ENCODE data around the gene TYSND1. TPM values are rescaled to one million over a fixed set of nuclear protein-coding genes. Genes with fewer than 3 reads are reported as not detected.

TYSND1 gene
- total RNA-seq, 2 donors from 2014 or later: 16.2 to 17.6 TPM

GRCh38 chr10:70132098-70133029 is 14.1 kb downstream of the TYSND1 start, which contains the start of gene AIFM2:
AIFM2 (minus strand) TSS chr10:70132825; CDS start chr10:70124084, 8,741 bp downstream.
- Histone ChIP-seq H3K4me1 (peaks cover 17% of the 10 kb centered on the region), H3K4me3 (peak within 1 kb of the TSS; percentile 20 to 47), H3K9me3 (no peaks in the 10 kb centered on the region), H3K27me3 (no peaks in the 10 kb centered on the region), H3K36me3 (replicated peaks in 1 of 2; ENCODE audit: insufficient read depth in 1 of 2, low read depth in 2 of 2) (no peaks in the 10 kb centered on the region), H3K27ac (peak within 1 kb of the TSS in 3 of 4 donors; percentile 61 to 73 (median 70))
- intact Hi-C loops (cut with DNase I): no loop called here
- DNase-seq (peak; percentile 80 to 90 (median 84)), ATAC-seq (peak; percentile 88)
- WGBS, 2 donors: 6 to 20% methylated on average over 39 to 80 of the region's 80 CpGs
- TF ChIP-seq, protein P1, sequence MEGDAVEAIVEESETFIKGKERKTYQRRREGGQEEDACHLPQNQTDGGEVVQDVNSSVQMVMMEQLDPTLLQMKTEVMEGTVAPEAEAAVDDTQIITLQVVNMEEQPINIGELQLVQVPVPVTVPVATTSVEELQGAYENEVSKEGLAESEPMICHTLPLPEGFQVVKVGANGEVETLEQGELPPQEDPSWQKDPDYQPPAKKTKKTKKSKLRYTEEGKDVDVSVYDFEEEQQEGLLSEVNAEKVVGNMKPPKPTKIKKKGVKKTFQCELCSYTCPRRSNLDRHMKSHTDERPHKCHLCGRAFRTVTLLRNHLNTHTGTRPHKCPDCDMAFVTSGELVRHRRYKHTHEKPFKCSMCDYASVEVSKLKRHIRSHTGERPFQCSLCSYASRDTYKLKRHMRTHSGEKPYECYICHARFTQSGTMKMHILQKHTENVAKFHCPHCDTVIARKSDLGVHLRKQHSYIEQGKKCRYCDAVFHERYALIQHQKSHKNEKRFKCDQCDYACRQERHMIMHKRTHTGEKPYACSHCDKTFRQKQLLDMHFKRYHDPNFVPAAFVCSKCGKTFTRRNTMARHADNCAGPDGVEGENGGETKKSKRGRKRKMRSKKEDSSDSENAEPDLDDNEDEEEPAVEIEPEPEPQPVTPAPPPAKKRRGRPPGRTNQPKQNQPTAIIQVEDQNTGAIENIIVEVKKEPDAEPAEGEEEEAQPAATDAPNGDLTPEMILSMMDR (IDR thresholded peaks at IDR 0.05): peak in 5 of 7 experiments; percentile 8 to 30 (median 21)
- peak; percentile 20 to 65 (median 54) for TF ChIP-seq POLR2A (IDR thresholded peaks at IDR 0.05)

DNA sequence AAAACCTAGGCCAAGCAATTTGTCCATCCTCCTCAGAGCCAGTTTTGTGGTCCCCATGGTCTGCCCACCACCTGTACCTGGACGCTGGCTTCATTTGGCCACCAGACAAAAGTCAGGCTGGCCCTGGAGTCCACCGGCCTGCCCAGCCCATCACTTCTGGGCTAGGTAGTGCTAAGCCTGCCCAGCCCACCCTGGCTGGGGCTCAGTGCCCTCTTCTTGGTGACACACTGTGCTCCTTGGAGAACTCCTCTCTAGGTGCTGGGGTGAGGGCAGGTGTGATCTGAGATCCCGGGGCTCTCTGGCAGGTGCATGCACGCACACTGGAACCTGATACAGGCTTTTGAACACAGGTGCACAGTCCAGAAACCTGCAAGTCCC is 15.0 kb downstream of the TYSND1 start:
- Histone ChIP-seq H3K4me3 (no peak overlapping the region), H3K27me3 (no peaks in the 10 kb centered on the region), H3K36me3 (replicated peaks in 1 of 2; ENCODE audit: insufficient read depth in 1 of 2, low read depth in 2 of 2) (no peaks in the 10 kb centered on the region), H3K4me1 (peaks cover 17% of the 10 kb centered on the region), H3K9me3 (no peaks in the 10 kb centered on the region), H3K27ac (peak overlapping the region in 2 of 4 donors; percentile 61 to 70)
- DNase-seq (no peak), ATAC-seq (no peak)
- intact Hi-C loops (cut with DNase I): no loop called here
- no peak for TF ChIP-seq POLR2A (IDR thresholded peaks at IDR 0.05)
- TF ChIP-seq, protein P1 (IDR thresholded peaks at IDR 0.05): no peak
- 83 to 88% methylated on average over 3 to 4 of the region's 4 CpGs for WGBS, 2 donors

DNA sequence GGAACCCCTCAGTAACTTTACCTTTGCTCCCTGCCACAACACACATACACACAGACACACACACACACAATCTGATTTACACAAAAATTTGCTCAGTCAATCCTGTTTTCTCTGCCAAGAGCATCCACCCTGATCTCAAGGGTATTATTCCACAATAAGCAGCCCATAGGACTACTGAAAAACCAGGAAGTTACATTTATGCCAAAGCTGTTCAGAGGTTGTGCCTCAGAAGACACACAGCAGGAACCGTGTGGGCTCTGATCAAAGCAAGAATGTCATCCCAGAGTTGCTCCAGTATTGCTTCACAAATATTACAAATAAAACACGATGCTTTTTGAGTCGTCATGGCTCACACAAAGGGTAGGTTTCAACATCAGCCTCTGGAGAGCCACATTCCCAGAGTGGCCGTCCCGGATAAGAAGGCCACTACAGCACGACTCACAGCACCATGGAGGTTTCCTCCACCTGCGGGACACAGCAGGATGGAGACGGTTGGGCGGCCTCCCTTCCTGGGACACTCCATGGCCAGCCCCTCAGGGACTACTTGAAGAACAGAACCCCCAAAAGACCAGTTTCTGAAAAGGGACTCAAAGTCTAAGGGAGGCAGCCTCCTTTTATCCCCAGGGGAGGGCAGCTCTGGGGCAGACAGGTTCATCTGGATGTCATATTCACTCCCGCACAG is 15.5 kb downstream of the TYSND1 start:
- no peaks in the 10 kb centered on the region for H3K9me3 ChIP-seq
- peaks cover 17% of the 10 kb centered on the region for H3K4me1 ChIP-seq
- 76 to 79% methylated on average over 5 to 10 of the region's 10 CpGs for WGBS, 2 donors
- TF ChIP-seq, protein P1 (IDR thresholded peaks at IDR 0.05): no peak
- no peaks in the 10 kb centered on the region for H3K27me3 ChIP-seq
- ATAC-seq: peak; percentile 5
- no peaks in the 10 kb centered on the region for H3K36me3 ChIP-seq (replicated peaks in 1 of 2; ENCODE audit: insufficient read depth in 1 of 2, low read depth in 2 of 2)
- peak in 1 of 4 donors; percentile 23 for DNase-seq
- H3K27ac ChIP-seq: peak overlapping the region in 1 of 4 donors; percentile 70
- no peak overlapping the region for H3K4me3 ChIP-seq
- intact Hi-C loops (cut with DNase I): no loop called here

GRCh38 chr10:70126700-70127395 is 19.7 kb downstream of the TYSND1 start:
- Histone ChIP-seq H3K27me3 (no peaks in the 10 kb centered on the region), H3K9me3 (no peaks in the 10 kb centered on the region), H3K4me3 (no peak overlapping the region), H3K36me3 (replicated peaks in 1 of 2; ENCODE audit: insufficient read depth in 1 of 2, low read depth in 2 of 2) (no peaks in the 10 kb centered on the region), H3K4me1 (peaks cover 4% of the 10 kb centered on the region), H3K27ac (no peak overlapping the region)
- 89 to 92% methylated on average over 6 to 14 of the region's 15 CpGs for WGBS, 2 donors
- DNase-seq: no peak
- no peak for ATAC-seq
- intact Hi-C loops (cut with DNase I): no loop called here
- TF ChIP-seq, protein P1 (IDR thresholded peaks at IDR 0.05): no peak
- no peak for TF ChIP-seq POLR2A (IDR thresholded peaks at IDR 0.05)

Data from body of pancreas (tissue), 4 donors.